ENCODE measurements around the gene LCN1. TPM values are rescaled to one million over a fixed set of nuclear protein-coding genes. Genes with fewer than 3 reads are reported as not detected.

LCN1 gene
- total and polyA plus RNA-seq, 2 of the 4 experiments (the other 2 are of a cell fraction) = not detected

DNA sequence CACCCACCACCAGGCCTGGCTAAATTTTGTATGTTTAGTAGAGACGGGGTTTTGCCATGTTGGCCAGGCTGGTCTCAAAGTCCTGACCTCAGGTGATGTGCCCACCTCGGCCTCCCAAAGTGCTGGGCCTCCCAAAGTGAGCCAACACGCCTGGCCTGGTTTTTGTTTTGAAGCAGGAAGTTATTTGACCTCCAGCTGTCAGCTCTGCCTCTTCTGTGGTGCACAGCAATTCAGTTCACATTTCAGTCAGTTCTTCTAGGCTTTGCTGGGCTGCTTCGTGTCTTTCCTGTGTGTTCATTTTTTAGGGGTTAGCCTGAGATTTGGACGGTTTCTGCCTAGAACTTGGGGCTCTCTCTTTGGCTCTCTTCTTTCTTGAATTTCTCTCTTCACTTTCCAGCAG is 8.9 kb downstream of the LCN1 start:
- no peaks in the 10 kb centered on the region for H3K4me1 ChIP-seq (ENCODE audit: control insufficient read depth, insufficient read depth, low read length)
- POLR2A ChIA-PET (ENCODE audit: unreplicated experiment) = no interaction called here
- CTCF ChIA-PET = no interaction called here

More for the DNA sequence above, 8.9 kb downstream of the LCN1 start:
- H2BK5ac ChIP-seq (ENCODE audit: low read depth, low read length, poor library complexity, severe bottlenecking) = no peak overlapping the region
- intact Hi-C loops (cut with micrococcal nuclease) = no loop called here
- H3K9me1 ChIP-seq (ENCODE audit: insufficient read depth, low read length) = no peaks in the 10 kb centered on the region
- no peak overlapping the region for H3K4me3 ChIP-seq (ENCODE audit: insufficient read depth, low read depth, low read length)
- peaks cover 6% of the 10 kb centered on the region for H3K27me3 ChIP-seq (ENCODE audit: control insufficient read depth, insufficient read depth, low read length)
- no peak overlapping the region for H3K27ac ChIP-seq (ENCODE audit: insufficient read depth, low read length)
- H3K23ac ChIP-seq (ENCODE audit: low read depth, low read length) = no peak overlapping the region
- H2AK5ac ChIP-seq (ENCODE audit: low read depth, low read length) = no peak overlapping the region
- H2AK9ac ChIP-seq (replicated peaks; ENCODE audit: low read depth, low read length, poor library complexity) = no peak overlapping the region
- H2BK20ac ChIP-seq (ENCODE audit: low read depth, low read length) = no peak overlapping the region
- no peak overlapping the region for H2BK15ac ChIP-seq (ENCODE audit: low read depth, low read length)
- H2BK120ac ChIP-seq (ENCODE audit: low read depth, low read length) = no peak overlapping the region
- no peak overlapping the region for H4K8ac ChIP-seq (ENCODE audit: low read depth in 2 of 2, low read length in 2 of 2)
- H3K79me1 ChIP-seq (ENCODE audit: low read depth in 1 of 2, low read length in 2 of 2) = no peaks in the 10 kb centered on the region
- dilution Hi-C loops (cut with HindIII; ENCODE audit: low sequenced_read_pairs, unreplicated experiment) = no loop called here
- no peak overlapping the region for H4K5ac ChIP-seq (ENCODE audit: low read depth, low read length)
- WGBS, 2 experiments (ENCODE audit: extremely low coverage in 2 of 2, insufficient read length in 1 of 2) = 40% methylated on average over 3 of the region's 5 CpGs; no CpG with 5 or more reads in 1 of the 2 experiments
- H4K20me1 ChIP-seq (ENCODE audit: insufficient read depth, low read length) = no peaks in the 10 kb centered on the region
- H3K36me3 ChIP-seq (ENCODE audit: control insufficient read depth, insufficient read depth, low read length) = no peaks in the 10 kb centered on the region
- no peak overlapping the region for H3K14ac ChIP-seq (replicated peaks; ENCODE audit: low read depth, low read length)
- no TSS peak for BruUV-seq (replicated peaks)
- no peak for DNase-seq
- no peak overlapping the region for H2AFZ ChIP-seq (replicated peaks; ENCODE audit: low read length, poor library complexity)
- H4K91ac ChIP-seq (ENCODE audit: insufficient read depth, low read depth, low read length) = no peak overlapping the region
- no peak overlapping the region for H3K4ac ChIP-seq (ENCODE audit: low read depth, low read length)
- TF ChIP-seq MAFK (IDR thresholded peaks at IDR 0.05; ENCODE audit: low read depth, low read length) (no peak), NFE2L2 (IDR thresholded peaks at IDR 0.05; ENCODE audit: low read depth, low read length) (no peak), FOS (IDR thresholded peaks at IDR 0.05; ENCODE audit: low read depth, low read length) (no peak), ELK1 (IDR thresholded peaks at IDR 0.05; ENCODE audit: borderline replicate concordance, low read depth, low read length) (no peak), CHD1 (IDR thresholded peaks at IDR 0.05; ENCODE audit: low read depth, low read length) (no peak), MXI1 (IDR thresholded peaks at IDR 0.05; ENCODE audit: borderline replicate concordance, low read depth, low read length) (no peak), RCOR1 (IDR thresholded peaks at IDR 0.05; ENCODE audit: insufficient replicate concordance, low read length) (no peak), USF2 (IDR thresholded peaks at IDR 0.05; ENCODE audit: low read depth, low read length) (no peak)
- no peak for ATAC-seq (ENCODE audit: low read depth)
- no peaks in the 10 kb centered on the region for H3K9me3 ChIP-seq (ENCODE audit: control insufficient read depth, insufficient read depth, low read length)
- H3K9ac ChIP-seq (ENCODE audit: low read depth, low read length) = no peak overlapping the region
- in situ Hi-C loops (cut with MboI; ENCODE audit: low sequenced_read_pairs) = no loop called here
- H3K56ac ChIP-seq (ENCODE audit: extremely low read depth, insufficient read depth, low read length) = no peak overlapping the region
- H3K18ac ChIP-seq (ENCODE audit: low read depth, low read length) = no peak overlapping the region
- H3K4me2 ChIP-seq (ENCODE audit: low read depth, low read length) = no peak overlapping the region

All from IMR-90 (cell line).